Measurements from ENCODE around the gene PGAP1.

PGAP1 gene

GRCh38 chr2:196926562-196927375 is at the start of gene PGAP1:
Gene PGAP1 (minus strand): TSS chr2:196926707. CDS start chr2:196926616, 91 bp downstream.
- DNase-seq = peak; percentile 94

- no peak for DNase-seq
These were observed 48.5 kb upstream of the PGAP1 start for GRCh38 chr2:196974970-196975369.

GRCh38 chr2:196971574-196972279 is 45.2 kb upstream of the PGAP1 start:
- no peak for DNase-seq

- no peak for DNase-seq
These were observed 43.6 kb upstream of the PGAP1 start for GRCh38 chr2:196970099-196970498.

- no peak for DNase-seq
These were observed 42.0 kb upstream of the PGAP1 start for GRCh38 chr2:196968516-196968915.

- no peak for DNase-seq
These were observed 41.3 kb upstream of the PGAP1 start for GRCh38 chr2:196967775-196968174.

GRCh38 chr2:196967116-196967515 is 40.6 kb upstream of the PGAP1 start:
- no peak for DNase-seq

- no peak for DNase-seq
These were observed 39.6 kb upstream of the PGAP1 start for GRCh38 chr2:196966061-196966460.

GRCh38 chr2:196965651-196966050 is 39.1 kb upstream of the PGAP1 start:
- no peak for DNase-seq

GRCh38 chr2:196963961-196964360 is 37.5 kb upstream of the PGAP1 start:
- DNase-seq = no peak

- no peak for DNase-seq
These were observed 36.5 kb upstream of the PGAP1 start for GRCh38 chr2:196963043-196963442.

- DNase-seq = no peak
These were observed 35.8 kb upstream of the PGAP1 start for GRCh38 chr2:196962325-196962724.

- DNase-seq = no peak
These were observed 35.4 kb upstream of the PGAP1 start for GRCh38 chr2:196961889-196962288.

- no peak for DNase-seq
These were observed 33.3 kb upstream of the PGAP1 start for GRCh38 chr2:196959734-196960338.

GRCh38 chr2:196959281-196959680 is 32.8 kb upstream of the PGAP1 start:
- no peak for DNase-seq

- DNase-seq = no peak
These were observed 31.5 kb upstream of the PGAP1 start for GRCh38 chr2:196957881-196958525.

GRCh38 chr2:196957442-196957841 is 30.9 kb upstream of the PGAP1 start:
- no peak for DNase-seq

- DNase-seq = no peak
These were observed 29.6 kb upstream of the PGAP1 start for GRCh38 chr2:196956069-196956468.

GRCh38 chr2:196955036-196955435 is 28.5 kb upstream of the PGAP1 start:
- DNase-seq = no peak

- no peak for DNase-seq
These were observed 27.5 kb upstream of the PGAP1 start for GRCh38 chr2:196954001-196954400.

GRCh38 chr2:196952936-196953335 is 26.4 kb upstream of the PGAP1 start:
- DNase-seq = no peak

- DNase-seq = no peak
These were observed 25.5 kb upstream of the PGAP1 start for GRCh38 chr2:196951973-196952372.

GRCh38 chr2:196949116-196949515 is 22.6 kb upstream of the PGAP1 start:
- DNase-seq = no peak
